Trophoblast cell (in vitro differentiated cells and primary cell): ENCODE data around the gene TIA1. TPM values are rescaled to one million over a fixed set of nuclear protein-coding genes. Genes with fewer than 3 reads are reported as not detected.
A peak's percentile ranks its signal among the peaks of the same experiment; 100 is the strongest.
"Not testable (repeated sequence)": the region's sequence is repeated elsewhere in the genome, so short reads cannot be mapped to it uniquely, and the experiment has no call there.

Experiments used
- DNase-seq, 2 donors: peaks; one replicate each; pipeline ENCODE4 v3.0.0-alpha.2; 2016
- H2AFZ ChIP-seq: 2 replicates; pipeline ENCODE4 v1.6.1; 2013; ENCODE audit warnings: low read length, moderate library complexity, mild to moderate bottlenecking; ENCODE audit not compliant: insufficient read depth, poor library complexity
- H2AK5ac ChIP-seq: 2 replicates; pipeline ENCODE4 v1.6.1; 2013; ENCODE audit warnings: mild to moderate bottlenecking, low read length
- H2BK120ac ChIP-seq: 2 replicates; pipeline ENCODE4 v1.6.1; 2013; ENCODE audit warnings: low read length, mild to moderate bottlenecking, moderate library complexity; ENCODE audit not compliant: insufficient read depth, poor library complexity
- H2BK12ac ChIP-seq: 2 replicates; pipeline ENCODE4 v1.6.1; 2013; ENCODE audit warnings: mild to moderate bottlenecking, low read length, moderate library complexity
- H2BK5ac ChIP-seq: 2 replicates; pipeline ENCODE4 v1.6.1; 2013; ENCODE audit warnings: low read length, low read depth, moderate library complexity, mild to moderate bottlenecking; ENCODE audit not compliant: poor library complexity
- H3K14ac ChIP-seq: 2 replicates; pipeline ENCODE4 v1.6.1; 2013; ENCODE audit warnings: mild to moderate bottlenecking, low read length
- H3K18ac ChIP-seq: 2 replicates; pipeline ENCODE4 v1.6.1; 2013; ENCODE audit warnings: mild to moderate bottlenecking, low read length
- H3K23ac ChIP-seq: 2 replicates; pipeline ENCODE4 v1.6.1; 2013; ENCODE audit warnings: low read length
- H3K27ac ChIP-seq: 2 replicates; pipeline ENCODE4 v1.5.1; 2013; ENCODE audit warnings: low read depth, mild to moderate bottlenecking, inconsistent platforms, low read length, moderate library complexity
- H3K27me3 ChIP-seq: 2 replicates; pipeline ENCODE4 v1.6.1; 2013; ENCODE audit warnings: inconsistent platforms, mild to moderate bottlenecking, low read length, moderate library complexity; ENCODE audit not compliant: insufficient read depth
- H3K36me3 ChIP-seq, 2 experiments: 1 replicate in 1 of 2; 2 replicates in 1 of 2; pipeline ENCODE4 v1.6.1; 2013; ENCODE audit warnings: low read length in 2 of 2, mild to moderate bottlenecking in 2 of 2, moderate library complexity in 1 of 2; ENCODE audit not compliant: insufficient read depth in 2 of 2, control insufficient read depth in 1 of 2
- H3K4ac ChIP-seq: 2 replicates; pipeline ENCODE4 v1.6.1; 2013; ENCODE audit warnings: low read depth, mild to moderate bottlenecking, low read length, moderate library complexity
- H3K4me1 ChIP-seq, 2 experiments: 1 replicate in 1 of 2; 2 replicates in 1 of 2; pipeline ENCODE4 v1.6.1; 2013; ENCODE audit warnings: low read length in 2 of 2, mild to moderate bottlenecking in 2 of 2, moderate library complexity in 1 of 2; ENCODE audit not compliant: insufficient read depth in 2 of 2, control insufficient read depth in 1 of 2
- H3K4me2 ChIP-seq: 2 replicates; pipeline ENCODE4 v1.6.1; 2013; ENCODE audit warnings: inconsistent platforms, mild to moderate bottlenecking, low read length, moderate library complexity
- H3K4me3 ChIP-seq: 2 replicates; pipeline ENCODE4 v1.5.1; 2013; ENCODE audit warnings: mild to moderate bottlenecking, low read depth, low read length, inconsistent platforms
- H3K79me1 ChIP-seq: one replicate; pipeline ENCODE4 v1.6.1; 2013; ENCODE audit warnings: low read length
- H3K79me2 ChIP-seq: 2 replicates; pipeline ENCODE4 v1.6.1; 2013; ENCODE audit warnings: low read length, mild to moderate bottlenecking; ENCODE audit not compliant: control insufficient read depth, insufficient read depth, poor library complexity
- H3K9ac ChIP-seq: 2 replicates; pipeline ENCODE4 v1.6.1; 2013; ENCODE audit warnings: mild to moderate bottlenecking, low read length
- H3K9me3 ChIP-seq: 2 replicates; pipeline ENCODE4 v1.6.1; 2013; ENCODE audit warnings: low read depth, mild to moderate bottlenecking, control low read depth, inconsistent platforms, low read length; ENCODE audit not compliant: insufficient read depth
- H4K12ac ChIP-seq: 2 replicates; pipeline ENCODE4 v1.6.1; 2013; ENCODE audit warnings: low read depth, mild to moderate bottlenecking, low read length, moderate library complexity
- H4K8ac ChIP-seq: 2 replicates; pipeline ENCODE4 v1.6.1; 2013; ENCODE audit warnings: low read depth, mild to moderate bottlenecking, low read length, moderate library complexity
- H4K91ac ChIP-seq: one replicate; pipeline ENCODE4 v1.6.1; 2013; ENCODE audit warnings: low read depth, mild to moderate bottlenecking, low read length, moderate library complexity
- WGBS: extraction: QIAGEN DNeasy Blood & Tissue Kit; methylation state at CpG from one replicate; pipeline ENCODE4 v1.1.7; 2013; ENCODE audit warnings: missing lambda C conversion rate; ENCODE audit not compliant: insufficient read length, insufficient coverage; ENCODE audit errors: extremely low coverage; 5-methylcytosine and 5-hydroxymethylcytosine counted together
- polyA plus RNA-seq: library from polyadenylated mRNA; stranded (reverse); fragments of 200-250 nt; gene quantifications from 2 replicates; pipeline ENCODE4 v1.2.3, GENCODE V29; 2013

Gene TIA1
- 78.8 and 80.7 TPM in 2 replicates for polyA plus RNA-seq

GRCh38 chr2:70248181-70248847, at the start of gene TIA1:
TIA1 (minus strand) TSS chr2:70248628; CDS start chr2:70248430, 198 bp downstream.
- peaks cover 0 to 4% of the 10 kb centered on the region in 2 experiments for H3K36me3 ChIP-seq
- H3K9ac ChIP-seq = peak within 1 kb of the TSS; percentile 99
- peak within 1 kb of the TSS; percentile 92 for H3K4me3 ChIP-seq
- peak within 1 kb of the TSS; percentile 93 for H3K4ac ChIP-seq
- H2BK12ac ChIP-seq = no peak within 1 kb of the TSS
- H3K4me1 ChIP-seq = peaks cover 0 to 5% of the 10 kb centered on the region in 2 experiments
- peak; percentile 100 for DNase-seq
- peak within 1 kb of the TSS; percentile 95 for H4K8ac ChIP-seq
- no peaks in the 10 kb centered on the region for H3K27me3 ChIP-seq
- peak within 1 kb of the TSS; percentile 55 for H2AFZ ChIP-seq
- peak within 1 kb of the TSS; percentile 73 for H3K4me2 ChIP-seq
- peaks cover 9% of the 10 kb centered on the region for H3K79me1 ChIP-seq
- peak within 1 kb of the TSS; percentile 96 for H2AK5ac ChIP-seq
- WGBS = no CpG with 5 or more reads among the region's 47 CpGs
- H3K18ac ChIP-seq = peak within 1 kb of the TSS; percentile 91
- H3K9me3 ChIP-seq = no peaks in the 10 kb centered on the region
- H2BK5ac ChIP-seq = peak within 1 kb of the TSS; percentile 86
- peak within 1 kb of the TSS; percentile 91 for H3K14ac ChIP-seq
- peak within 1 kb of the TSS; percentile 95 for H2BK120ac ChIP-seq
- peak within 1 kb of the TSS; percentile 91 for H4K12ac ChIP-seq
- H3K27ac ChIP-seq = peak within 1 kb of the TSS; percentile 99
- no peak within 1 kb of the TSS for H3K23ac ChIP-seq
- H4K91ac ChIP-seq = peak within 1 kb of the TSS; percentile 96
- peaks cover 15% of the 10 kb centered on the region for H3K79me2 ChIP-seq

GRCh38 chr2:70297828-70298227, 49.4 kb upstream of the TIA1 start:
- whole genome bisulfite sequencing = no CpG with 5 or more reads among the region's 4 CpGs
- peaks cover 10 to 22% of the 10 kb centered on the region in 2 experiments for H3K36me3 ChIP-seq
- H2BK12ac ChIP-seq = not testable (repeated sequence)

GRCh38 chr2:70283500-70284191, 35.2 kb upstream of the TIA1 start:
- Histone ChIP-seq H3K27me3 (no peaks in the 10 kb centered on the region), H3K18ac (no peak overlapping the region), H2AK5ac (no peak overlapping the region), H3K4ac (no peak overlapping the region), H3K27ac (no peak overlapping the region), H3K14ac (no peak overlapping the region), H2BK5ac (no peak overlapping the region), H3K23ac (no peak overlapping the region), H3K36me3 (peaks cover 20 to 34% of the 10 kb centered on the region in 2 experiments), H3K4me3 (no peak overlapping the region), H3K79me2 (no peaks in the 10 kb centered on the region), H2BK120ac (no peak overlapping the region), H4K8ac (no peak overlapping the region), H4K12ac (no peak overlapping the region), H3K9ac (no peak overlapping the region), H4K91ac (no peak overlapping the region), H2AFZ (no peak overlapping the region), H3K9me3 (peaks cover 2% of the 10 kb centered on the region), H3K79me1 (no peaks in the 10 kb centered on the region), H3K4me2 (no peak overlapping the region), H3K4me1 (no peaks in the 10 kb centered on the region), H2BK12ac (no peak overlapping the region)
- no peak for DNase-seq
- no CpG with 5 or more reads among the region's 5 CpGs for WGBS

More at GRCh38 chr2:70297828-70298227, 49.4 kb upstream of the TIA1 start:
- H3K9ac ChIP-seq, H3K4me1 ChIP-seq, H3K18ac ChIP-seq, H4K91ac ChIP-seq, H3K4me2 ChIP-seq, H4K12ac ChIP-seq, H3K27ac ChIP-seq, H3K4me3 ChIP-seq, H3K23ac ChIP-seq, H4K8ac ChIP-seq, H2BK120ac ChIP-seq, H3K14ac ChIP-seq, DNase-seq, H2AFZ ChIP-seq, H3K4ac ChIP-seq, H3K27me3 ChIP-seq, H3K9me3 ChIP-seq, H2AK5ac ChIP-seq, H2BK5ac ChIP-seq: not testable (repeated sequence)
- Histone ChIP-seq H3K79me1 (peaks cover 12% of the 10 kb centered on the region), H3K79me2 (peaks cover 10% of the 10 kb centered on the region)

- H3K9ac ChIP-seq = no peak overlapping the region
- no peak overlapping the region for H4K91ac ChIP-seq
- H4K12ac ChIP-seq = no peak overlapping the region
- H2BK120ac ChIP-seq = no peak overlapping the region
- no peak overlapping the region for H2BK12ac ChIP-seq
- H3K9me3 ChIP-seq = peaks cover 2% of the 10 kb centered on the region
- no peak for DNase-seq
- H3K4me3 ChIP-seq = no peak overlapping the region
- H3K79me1 ChIP-seq = no peaks in the 10 kb centered on the region
- peaks cover 18 to 32% of the 10 kb centered on the region in 2 experiments for H3K36me3 ChIP-seq
- WGBS = no CpG with 5 or more reads among the region's 5 CpGs
- no peak overlapping the region for H3K27ac ChIP-seq
- H3K14ac ChIP-seq = no peak overlapping the region
- no peak overlapping the region for H3K4ac ChIP-seq
- H2AFZ ChIP-seq = no peak overlapping the region
- H4K8ac ChIP-seq = no peak overlapping the region
- H3K18ac ChIP-seq = no peak overlapping the region
- no peak overlapping the region for H3K4me2 ChIP-seq
- no peaks in the 10 kb centered on the region for H3K4me1 ChIP-seq
- H2AK5ac ChIP-seq = no peak overlapping the region
- no peak overlapping the region for H2BK5ac ChIP-seq
- no peaks in the 10 kb centered on the region for H3K27me3 ChIP-seq
- no peaks in the 10 kb centered on the region for H3K79me2 ChIP-seq
- H3K23ac ChIP-seq = no peak overlapping the region
Observed at GRCh38 chr2:70282439-70282838, 34.0 kb upstream of the TIA1 start.
